Muscle layer of duodenum (tissue), 2 donors: Measurements from ENCODE around the gene TP53BP2.
"Not testable (repeated sequence)": the region's sequence is repeated elsewhere in the genome, so short reads cannot be mapped to it uniquely, and the experiment has no call there.

Experiments
- H3K27ac ChIP-seq: one replicate; pipeline ENCODE4 v1.7.0; 2013; ENCODE audit warnings: mild to moderate bottlenecking, low read length
- H3K27me3 ChIP-seq: one replicate; pipeline ENCODE4 v1.7.0; 2013; ENCODE audit warnings: low read depth, mild to moderate bottlenecking, control low read depth, low read length
- H3K36me3 ChIP-seq, 2 donors: one replicate each; pipeline ENCODE4 v1.7.0; 2013; ENCODE audit warnings: low read length in 2 of 2, control low read depth in 1 of 2, mild to moderate bottlenecking in 1 of 2; ENCODE audit not compliant: insufficient read depth in 2 of 2, control insufficient read depth in 1 of 2
- H3K4me1 ChIP-seq, 2 donors: one replicate each; pipeline ENCODE4 v1.7.0; 2013; ENCODE audit warnings: low read length in 2 of 2, mild to moderate bottlenecking in 2 of 2, control low read depth in 1 of 2, moderate library complexity in 1 of 2; ENCODE audit not compliant: insufficient read depth in 2 of 2, control insufficient read depth in 1 of 2
- H3K4me3 ChIP-seq, 2 donors: one replicate each; pipeline ENCODE4 v1.7.0; 2013; ENCODE audit warnings: low read length in 2 of 2, low read depth in 1 of 2, mild to moderate bottlenecking in 1 of 2
- H3K9me3 ChIP-seq, 2 donors: one replicate each; pipeline ENCODE4 v1.7.0; 2013; ENCODE audit warnings: low read length in 2 of 2, control low read depth in 1 of 2, mild to moderate bottlenecking in 1 of 2; ENCODE audit not compliant: control insufficient read depth in 1 of 2
- donor health status: healthy.

TP53BP2 gene

DNA sequence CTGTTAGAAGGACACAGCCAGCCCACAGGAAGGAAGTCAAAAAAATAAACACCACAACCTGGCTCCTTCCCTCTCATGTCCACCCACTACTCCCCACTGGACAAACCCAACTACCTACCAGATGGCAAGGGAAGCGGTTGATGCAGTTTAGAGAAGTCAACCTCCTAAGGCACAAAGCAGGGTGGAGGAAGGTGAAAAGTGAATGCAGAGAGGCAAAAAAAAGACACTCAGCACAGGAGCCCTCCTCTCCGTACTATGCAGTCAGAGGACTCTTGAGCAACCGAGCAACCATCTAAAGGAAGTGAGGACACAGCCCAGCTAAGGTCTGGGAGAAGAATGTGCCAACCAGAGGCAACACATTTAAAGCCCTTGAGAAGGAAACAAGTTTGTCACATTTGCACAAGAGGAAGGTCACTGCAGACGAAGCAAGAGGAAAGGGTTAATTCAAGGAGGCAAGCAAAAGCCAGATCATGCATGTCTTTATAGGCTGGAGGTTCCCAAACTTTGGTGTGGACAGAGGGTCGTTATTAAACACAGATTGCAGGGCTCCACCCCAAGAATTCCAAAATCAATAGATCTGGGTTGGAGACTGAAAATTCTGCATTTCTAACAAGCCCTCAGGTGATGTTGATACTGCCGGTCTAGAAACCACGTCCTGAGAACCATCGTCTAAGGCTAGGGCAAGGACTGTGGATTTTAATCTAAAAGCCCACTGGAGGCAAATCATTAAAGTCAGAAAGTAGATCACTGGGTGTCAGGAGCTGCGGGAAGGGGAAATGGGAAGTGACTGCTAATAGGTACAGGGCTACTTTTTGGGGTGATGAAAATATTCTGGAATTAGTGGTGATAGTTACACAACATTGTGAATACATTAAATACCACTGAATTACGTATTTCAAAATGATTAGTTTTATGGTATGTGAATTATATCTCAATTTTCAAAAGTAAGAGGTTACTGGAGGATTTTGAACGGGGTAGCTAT is 19.7 kb downstream of the TP53BP2 start:
- peaks cover 1% of the 10 kb centered on the region in 2 donors for H3K36me3 ChIP-seq
- no peaks in the 10 kb centered on the region for H3K27me3 ChIP-seq
- peaks cover 3 to 8% of the 10 kb centered on the region in 2 donors for H3K4me1 ChIP-seq
- H3K27ac ChIP-seq = no peak overlapping the region
- H3K9me3 ChIP-seq = no peaks in the 10 kb centered on the region
- H3K4me3 ChIP-seq = no peak overlapping the region

DNA sequence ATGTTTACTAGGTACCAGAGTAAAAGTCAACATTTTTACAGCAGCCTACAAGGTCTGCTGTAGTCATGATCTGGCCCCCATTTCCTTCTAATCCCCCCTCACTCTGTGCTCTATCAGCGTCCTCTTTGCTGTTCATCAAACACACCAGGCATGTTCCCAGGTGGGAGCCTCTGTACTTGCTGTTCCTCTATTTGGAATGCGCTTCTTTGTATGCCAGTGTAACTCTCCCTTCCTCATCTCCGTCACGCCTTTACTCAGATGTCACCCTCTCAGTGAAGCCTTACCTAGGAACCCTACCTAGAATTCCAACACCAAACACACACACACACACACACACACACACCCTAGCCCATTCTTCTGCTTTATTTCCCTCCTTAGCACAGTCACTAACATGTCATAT is 21.0 kb downstream of the TP53BP2 start:
- H3K27ac ChIP-seq = no peak overlapping the region
- peaks cover 8 to 11% of the 10 kb centered on the region in 2 donors for H3K4me1 ChIP-seq
- H3K36me3 ChIP-seq = peaks cover 8 to 13% of the 10 kb centered on the region in 2 donors
- no peaks in the 10 kb centered on the region for H3K27me3 ChIP-seq
- H3K4me3 ChIP-seq = no peak overlapping the region
- no peaks in the 10 kb centered on the region for H3K9me3 ChIP-seq

- Histone ChIP-seq H3K4me1 (peaks cover 8 to 13% of the 10 kb centered on the region in 2 donors), H3K27ac (no peak overlapping the region)
Measured at GRCh38 chr1:223824287-223824686, 21.5 kb downstream of the TP53BP2 start.

DNA sequence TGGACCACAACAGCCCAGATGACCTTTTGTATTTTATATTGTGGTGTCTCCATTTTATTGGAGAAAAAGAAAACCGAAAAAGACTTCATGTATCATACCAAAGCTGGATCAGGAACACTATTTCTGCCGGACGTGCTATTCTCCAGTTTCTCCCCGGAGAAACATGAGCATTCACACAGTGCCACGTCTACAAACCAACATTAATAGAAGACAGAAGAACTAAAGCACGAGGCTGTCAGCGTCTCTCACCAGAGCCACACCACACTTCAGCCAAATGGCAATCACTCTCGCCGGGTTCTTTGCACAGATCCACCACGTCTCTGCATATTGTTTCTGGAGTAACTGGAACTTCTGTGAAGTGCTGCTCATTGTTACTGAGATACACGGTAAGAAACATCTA is 24.8 kb downstream of the TP53BP2 start:
- H3K27me3 ChIP-seq = no peaks in the 10 kb centered on the region
- H3K36me3 ChIP-seq = peaks cover 8 to 13% of the 10 kb centered on the region in 2 donors
- no peak overlapping the region for H3K27ac ChIP-seq
- peaks cover 6 to 13% of the 10 kb centered on the region in 2 donors for H3K4me1 ChIP-seq
- H3K4me3 ChIP-seq = no peak overlapping the region
- H3K9me3 ChIP-seq = no peaks in the 10 kb centered on the region

More at GRCh38 chr1:223824287-223824686, 21.5 kb downstream of the TP53BP2 start:
- H3K9me3 ChIP-seq = no peaks in the 10 kb centered on the region
- H3K27me3 ChIP-seq = no peaks in the 10 kb centered on the region
- no peak overlapping the region for H3K4me3 ChIP-seq
- H3K36me3 ChIP-seq = peaks cover 8 to 13% of the 10 kb centered on the region in 2 donors

DNA sequence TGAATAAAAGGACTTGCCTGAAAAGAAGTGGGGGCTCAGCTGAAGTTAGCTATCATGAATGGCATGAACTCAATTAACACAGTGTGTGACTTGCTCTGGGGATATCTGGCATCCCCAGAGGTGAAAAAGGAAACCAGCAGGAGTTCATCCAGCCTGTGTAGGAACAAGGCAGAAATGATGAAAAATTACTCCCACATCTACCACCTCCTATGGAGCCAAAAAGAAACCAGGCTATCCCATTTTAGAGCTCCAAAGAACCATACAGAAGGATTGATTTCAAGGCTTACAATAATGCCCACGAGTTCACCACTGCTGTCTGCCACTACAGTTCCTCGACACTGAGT is 25.3 kb downstream of the TP53BP2 start:
- H3K27ac ChIP-seq = no peak overlapping the region
- H3K4me3 ChIP-seq = no peak overlapping the region
- no peaks in the 10 kb centered on the region for H3K27me3 ChIP-seq
- peaks cover 2 to 13% of the 10 kb centered on the region in 2 donors for H3K4me1 ChIP-seq
- H3K9me3 ChIP-seq = no peaks in the 10 kb centered on the region
- H3K36me3 ChIP-seq = peaks cover 8 to 13% of the 10 kb centered on the region in 2 donors

DNA sequence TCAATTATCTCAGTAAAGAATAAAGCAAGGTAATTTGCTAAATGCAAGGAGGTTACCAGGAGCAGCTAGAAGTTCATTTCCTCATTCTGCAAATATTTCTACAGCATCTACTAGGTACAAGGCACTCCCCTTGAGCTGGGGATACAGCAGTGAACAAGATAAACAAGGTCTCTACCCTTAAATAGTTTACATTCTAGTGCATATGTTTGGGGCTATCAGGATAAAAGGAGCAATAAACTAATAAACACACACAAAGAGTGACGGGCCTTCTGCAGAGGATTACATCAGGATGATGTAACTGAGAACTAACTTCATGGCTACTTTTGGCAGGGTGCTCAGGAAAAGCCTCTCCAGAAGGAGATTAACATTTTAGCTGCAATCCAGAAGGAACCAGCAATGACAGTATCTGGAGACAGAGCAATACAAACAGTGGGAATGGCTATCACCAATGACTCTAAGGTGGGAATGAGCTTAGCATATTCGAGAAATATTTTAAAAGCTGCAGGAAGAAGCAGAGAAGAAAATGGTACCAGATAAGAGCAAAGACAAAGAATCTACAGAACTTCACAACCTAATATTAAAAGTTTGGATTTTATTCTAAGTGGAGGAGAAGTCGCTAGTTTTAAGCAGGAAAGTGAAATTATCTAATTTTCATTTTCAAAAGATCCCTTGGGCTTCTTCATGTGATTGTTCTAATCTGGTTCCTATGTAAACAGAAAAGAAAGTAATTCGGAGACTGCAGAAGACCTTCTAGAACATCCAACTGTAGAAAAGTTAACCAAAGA is 25.8 kb downstream of the TP53BP2 start:
- no peak overlapping the region for H3K27ac ChIP-seq
- H3K27me3 ChIP-seq = no peaks in the 10 kb centered on the region
- H3K4me3 ChIP-seq = no peak overlapping the region
- H3K4me1 ChIP-seq = peaks cover 0 to 10% of the 10 kb centered on the region in 2 donors
- H3K36me3 ChIP-seq = peaks cover 8 to 13% of the 10 kb centered on the region in 2 donors
- H3K9me3 ChIP-seq = no peaks in the 10 kb centered on the region

GRCh38 chr1:223817265-223817664 is 28.5 kb downstream of the TP53BP2 start:
- H3K4me1 ChIP-seq, H3K4me3 ChIP-seq, H3K27ac ChIP-seq, H3K9me3 ChIP-seq, H3K27me3 ChIP-seq: not testable (repeated sequence)
- H3K36me3 ChIP-seq = peaks cover 23 to 32% of the 10 kb centered on the region in 2 donors

DNA sequence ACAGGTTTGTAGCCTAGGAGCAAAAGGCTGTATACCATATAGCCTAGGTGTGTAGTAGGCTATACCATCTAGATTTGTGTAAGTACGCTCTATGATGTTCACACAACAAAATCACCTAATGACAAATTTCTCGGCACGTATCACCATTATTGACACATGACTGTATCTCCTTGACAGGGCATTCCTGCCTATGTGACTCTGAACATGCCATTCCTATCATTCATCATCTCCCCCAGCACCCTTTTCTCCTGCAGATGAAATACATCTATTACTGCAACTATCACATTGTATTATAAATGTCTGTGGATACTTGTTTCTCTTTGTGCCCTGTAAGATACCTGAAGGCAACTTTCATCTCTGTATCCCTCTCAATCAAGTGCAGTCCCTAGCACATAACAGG is 29.9 kb downstream of the TP53BP2 start:
- Histone ChIP-seq H3K36me3 (peaks cover 20 to 32% of the 10 kb centered on the region in 2 donors), H3K27me3 (no peaks in the 10 kb centered on the region), H3K9me3 (no peaks in the 10 kb centered on the region), H3K4me3 (no peak overlapping the region), H3K27ac (no peak overlapping the region), H3K4me1 (peaks cover 0 to 10% of the 10 kb centered on the region in 2 donors)

- no peak overlapping the region for H3K27ac ChIP-seq
- peaks cover 16 to 26% of the 10 kb centered on the region in 2 donors for H3K36me3 ChIP-seq
- no peaks in the 10 kb centered on the region for H3K9me3 ChIP-seq
- H3K27me3 ChIP-seq = no peaks in the 10 kb centered on the region
- peaks cover 0 to 7% of the 10 kb centered on the region in 2 donors for H3K4me1 ChIP-seq
- H3K4me3 ChIP-seq = no peak overlapping the region
Measured at GRCh38 chr1:223815020-223815853, 30.5 kb downstream of the TP53BP2 start.

- Histone ChIP-seq H3K4me3 (no peak overlapping the region), H3K27ac (no peak overlapping the region), H3K27me3 (no peaks in the 10 kb centered on the region), H3K36me3 (peaks cover 16 to 28% of the 10 kb centered on the region in 2 donors), H3K9me3 (no peaks in the 10 kb centered on the region), H3K4me1 (no peaks in the 10 kb centered on the region)
Measured at GRCh38 chr1:223813645-223814044, 32.1 kb downstream of the TP53BP2 start.
